NCI-H1092 (cell line): ENCODE results near the gene GUCY1A2.

Experiments used
- DNase-seq: peaks from one replicate; lab custom pipeline; 2025; lab: John Stamatoyannopoulos, UW

Gene GUCY1A2

GRCh38 chr11:106644824-106645223, 373.5 kb downstream of the GUCY1A2 start:
- no peak for DNase-seq

- DNase-seq = no peak
These were observed 375.9 kb downstream of the GUCY1A2 start for GRCh38 chr11:106642331-106642730.

- no peak for DNase-seq
These were observed 386.0 kb downstream of the GUCY1A2 start for GRCh38 chr11:106632283-106632682.

DNA sequence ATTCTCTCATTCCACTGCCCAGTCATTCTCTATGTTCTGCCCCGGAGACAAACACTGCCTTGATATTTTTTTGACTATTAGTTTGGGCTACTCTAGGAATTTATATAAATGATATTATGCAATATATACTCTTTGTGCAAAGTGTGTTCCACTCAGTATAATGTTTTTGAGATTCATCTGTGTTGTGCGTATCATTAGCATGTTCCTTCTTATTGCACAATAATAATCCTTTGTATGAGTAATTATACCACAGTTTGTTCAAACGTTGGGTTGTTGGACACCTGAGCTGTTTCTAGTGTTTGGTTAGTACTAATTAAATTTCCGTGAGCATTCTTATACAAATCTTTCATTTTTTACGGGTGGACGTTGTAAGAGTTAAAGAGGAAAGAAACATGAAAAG, 390.6 kb downstream of the GUCY1A2 start:
- no peak for DNase-seq

DNA sequence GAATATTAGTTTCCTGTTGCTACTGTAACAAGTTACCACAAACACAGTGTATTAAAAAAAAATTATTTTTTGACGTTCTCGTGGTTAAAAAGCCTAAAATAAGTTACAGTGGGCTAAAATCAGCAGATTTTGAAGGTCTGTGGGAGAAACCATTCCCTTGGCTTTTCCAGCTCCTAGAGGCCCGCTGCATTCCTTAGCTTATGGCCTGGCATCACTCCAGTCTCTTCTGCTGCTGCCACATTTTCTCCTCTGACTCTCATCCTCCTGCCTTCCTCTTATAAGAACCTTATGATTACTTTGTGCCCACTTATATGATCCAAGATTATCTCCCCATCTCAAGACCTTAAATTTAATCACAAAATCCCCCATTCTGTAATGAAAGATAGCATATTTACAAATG, 392.7 kb downstream of the GUCY1A2 start:
- no peak for DNase-seq

DNA sequence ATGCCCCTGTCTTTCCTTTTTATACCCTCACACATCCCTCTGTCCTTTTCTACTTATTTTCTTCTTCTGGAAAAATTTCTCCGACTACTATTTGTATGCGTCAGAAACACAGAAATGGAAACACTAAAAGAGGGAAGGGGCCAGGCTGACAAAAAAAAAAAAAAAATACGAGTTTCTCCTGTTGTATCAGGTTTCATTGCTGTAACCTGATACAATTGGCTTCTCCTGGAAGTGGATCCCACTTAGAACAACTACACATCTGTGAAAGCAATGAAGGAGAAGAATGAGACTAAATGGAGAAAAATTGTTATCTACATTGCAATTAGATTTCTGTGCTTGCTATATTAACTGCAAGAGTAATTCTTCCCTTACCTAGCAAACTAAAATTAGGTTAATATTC, 393.9 kb downstream of the GUCY1A2 start:
- no peak for DNase-seq
